HepG2 (cell line): ENCODE results near the gene RASSF8. TPM values are rescaled to one million over a fixed set of nuclear protein-coding genes. Genes with fewer than 3 reads are reported as not detected.
A peak's percentile ranks its signal among the peaks of the same experiment; 100 is the strongest.

Experiments used
- CAMTA2 ChIP-seq: sonication (generic); formaldehyde crosslinking; IDR thresholded peaks from 2 replicates; pipeline ENCODE4 v1.4.0; 2020; ENCODE audit warnings: mild to moderate bottlenecking, missing genetic modification reagents, borderline replicate concordance
- CBFB ChIP-seq: sonication (generic); formaldehyde crosslinking; IDR thresholded peaks from 2 replicates; pipeline ENCODE4 v1.4.0; 2020; ENCODE audit warnings: missing genetic modification reagents
- CENPBD1 ChIP-seq: sonication (generic); formaldehyde crosslinking; IDR thresholded peaks from 2 replicates; pipeline ENCODE4 v1.8.0; 2022; ENCODE audit warnings: missing genetic modification reagents, low read depth, mild to moderate bottlenecking, borderline replicate concordance
- DBP ChIP-seq: sonication (generic); formaldehyde crosslinking; IDR thresholded peaks from 2 replicates; pipeline ENCODE4 v1.4.0; 2020; ENCODE audit warnings: missing genetic modification reagents; ENCODE audit errors: not compliant biosample characterization
- GATAD1 ChIP-seq: IDR thresholded peaks from 2 replicates; pipeline ENCODE4 v1.6.1; 2016; ENCODE audit warnings: missing genetic modification reagents, missing compliant biosample characterization
- HNRNPH1 ChIP-seq: fragments of 200-400 bp; formaldehyde crosslinking; optimal IDR thresholded peaks from 2 replicates; pipeline ENCODE3; 2017; ENCODE audit warnings: mild to moderate bottlenecking, low read depth, low read length
- KDM5A ChIP-seq: fragments of 200-600 bp; sonication (generic); IDR thresholded peaks from 2 replicates; pipeline ENCODE4 v1.7.0; 2018; ENCODE audit warnings: antibody characterized with exemption, mild to moderate bottlenecking, low read length, borderline replicate concordance
- NR1H2 ChIP-seq: sonication (generic); formaldehyde crosslinking; IDR thresholded peaks from 2 replicates; pipeline ENCODE4 v1.8.1; 2022; ENCODE audit warnings: low read depth, missing genetic modification reagents, borderline replicate concordance
- PRMT3 ChIP-seq: sonication (generic); formaldehyde crosslinking; IDR thresholded peaks from 2 replicates; pipeline ENCODE4 v1.8.1; 2022; ENCODE audit warnings: low read depth, mild to moderate bottlenecking, moderate library complexity, missing genetic modification reagents, borderline replicate concordance
- RARG ChIP-seq: sonication (generic); formaldehyde crosslinking; IDR thresholded peaks from 2 replicates; pipeline ENCODE4 v1.4.0; 2020; ENCODE audit warnings: low read depth, mild to moderate bottlenecking, missing genetic modification reagents
- SAP130 ChIP-seq: IDR thresholded peaks from 2 replicates; pipeline ENCODE4 v1.6.1; 2016; ENCODE audit warnings: low read depth
- SATB2 ChIP-seq: sonication (generic); formaldehyde crosslinking; IDR thresholded peaks from 2 replicates; pipeline ENCODE4 v1.5.0; 2020; ENCODE audit warnings: missing genetic modification reagents
- SSRP1 ChIP-seq: IDR thresholded peaks from 2 replicates; pipeline ENCODE4 v1.6.1; 2016; ENCODE audit warnings: control low read depth
- TCF12 ChIP-seq, 2 experiments: fragments of 450-650 bp in 1 of 2; sonication (generic) in 1 of 2; formaldehyde crosslinking in 1 of 2; IDR thresholded peaks; 2 replicates each; pipeline versions ENCODE4 v1.6.1 to v1.8.0; 2017 to 2022; ENCODE audit warnings: antibody characterized with exemption in 1 of 2, mild to moderate bottlenecking in 1 of 2, missing genetic modification reagents in 1 of 2, moderate library complexity in 1 of 2
- TEAD2 ChIP-seq: sonication (generic); formaldehyde crosslinking; IDR thresholded peaks from 2 replicates; pipeline ENCODE4 v1.9.0; 2021; ENCODE audit warnings: missing genetic modification reagents
- TFAP4 ChIP-seq: sonication (generic); IDR thresholded peaks from 2 replicates; pipeline ENCODE4 v1.6.1; 2016; ENCODE audit warnings: low read depth, borderline replicate concordance
- ZFP37 ChIP-seq: sonication (generic); formaldehyde crosslinking; IDR thresholded peaks from 2 replicates; pipeline ENCODE4 v1.4.0; 2020; ENCODE audit warnings: missing genetic modification reagents, borderline replicate concordance
- ZFP41 ChIP-seq: sonication (generic); formaldehyde crosslinking; IDR thresholded peaks from 2 replicates; pipeline ENCODE4 v1.4.0; 2020; ENCODE audit warnings: mild to moderate bottlenecking, missing genetic modification reagents, borderline replicate concordance
- ZNF136 ChIP-seq: sonication (generic); formaldehyde crosslinking; IDR thresholded peaks from 2 replicates; pipeline ENCODE4 v1.8.1; 2022; ENCODE audit warnings: low read depth, mild to moderate bottlenecking, moderate library complexity, missing genetic modification reagents
- ZNF224 ChIP-seq: sonication (generic); formaldehyde crosslinking; IDR thresholded peaks from 2 replicates; pipeline ENCODE4 v1.5.0; 2020; ENCODE audit warnings: mild to moderate bottlenecking, missing genetic modification reagents
- ZNF24 ChIP-seq: fragments of 450-650 bp; IDR thresholded peaks from 2 replicates; pipeline ENCODE4 v1.6.1; 2017; ENCODE audit warnings: antibody characterized with exemption, mild to moderate bottlenecking
- ZNF30 ChIP-seq: sonication (generic); formaldehyde crosslinking; IDR thresholded peaks from 2 replicates; pipeline ENCODE4 v1.5.0; 2020; ENCODE audit warnings: mild to moderate bottlenecking, missing genetic modification reagents
- ZNF354B ChIP-seq: sonication (generic); formaldehyde crosslinking; IDR thresholded peaks from 2 replicates; pipeline ENCODE4 v1.8.0; 2022; ENCODE audit warnings: mild to moderate bottlenecking, missing genetic modification reagents
- ZNF382 ChIP-seq: sonication (generic); formaldehyde crosslinking; IDR thresholded peaks from 2 replicates; pipeline ENCODE4 v1.5.0; 2020; ENCODE audit warnings: missing genetic modification reagents, mild to moderate bottlenecking, borderline replicate concordance
- ZNF44 ChIP-seq: sonication (generic); formaldehyde crosslinking; IDR thresholded peaks from 2 replicates; pipeline ENCODE4 v1.5.1; 2020; ENCODE audit warnings: mild to moderate bottlenecking, missing genetic modification reagents
- ZNF552 ChIP-seq: sonication (generic); formaldehyde crosslinking; IDR thresholded peaks from 2 replicates; pipeline ENCODE4 v1.9.0; 2022; ENCODE audit warnings: missing genetic modification reagents, mild to moderate bottlenecking, borderline replicate concordance
- ZNF615 ChIP-seq: sonication (generic); formaldehyde crosslinking; IDR thresholded peaks from 2 replicates; pipeline ENCODE4 v1.5.0; 2020; ENCODE audit warnings: mild to moderate bottlenecking, missing genetic modification reagents, borderline replicate concordance
- ZNF780A ChIP-seq: sonication (generic); formaldehyde crosslinking; IDR thresholded peaks from 2 replicates; pipeline ENCODE4 v1.8.0; 2022; ENCODE audit warnings: mild to moderate bottlenecking, missing genetic modification reagents, moderate library complexity
- ZSCAN22 ChIP-seq: sonication (generic); formaldehyde crosslinking; IDR thresholded peaks from 2 replicates; pipeline ENCODE4 v1.4.0; 2020; ENCODE audit warnings: mild to moderate bottlenecking, missing genetic modification reagents
- polyA plus RNA-seq, 8 experiments: library from polyadenylated mRNA; depleted of rRNA in 3 of 8; stranded (reverse) in 7 of 8; unstranded in 1 of 8; fragments of >200 nt; fragmentation: Illumina TruSeq in 4 of 8; extraction: Trizol in 4 of 8; gene quantifications; 2 replicates each; pipeline versions ENCODE4 v1.2.1 to v1.2.3, GENCODE V29; 2011 to 2016; ENCODE audit warnings: low read depth in 4 of 8, missing spikeins in 1 of 8, mixed read lengths in 1 of 8; ENCODE audit not compliant: insufficient read depth in 1 of 8
- total RNA-seq, 5 experiments: library from RNA; depleted of rRNA; stranded (reverse); fragments of >200 nt; fragmentation: Illumina TruSeq; extraction: Trizol; gene quantifications; 2 replicates each; pipeline ENCODE4 v1.2.3, GENCODE V29; 2016; ENCODE audit warnings: low read depth in 1 of 5

The RASSF8 gene
- total and polyA plus RNA-seq, 2 of the 13 experiments (the other 11 are each of a cell fraction or from before 2014, with no cell fraction given) = 0.82 to 9.2 TPM

- TF ChIP-seq NR1H2 (CRISPR knock-in tag) (peak; percentile 84; the same call in 1 of the 2 replicates), ZNF24 (no peak), ZNF382 (CRISPR knock-in tag) (no peak), ZNF224 (peak; percentile 87; the same call in 1 of the 2 replicates), CBFB (CRISPR knock-in tag) (no peak), ZNF354B (CRISPR knock-in tag) (no peak), TFAP4 (peak; percentile 43; the same call in 1 of the 2 replicates), RARG (no peak), TCF12 (IDR thresholded peaks at IDR 0.05) (no peak), TCF12 (CRISPR knock-in tag; IDR thresholded peaks at IDR 0.05) (peak; percentile 83), CENPBD1 (0 out of 2 replicates have a peak, but pooled peaks have one; percentile 66), SATB2 (peak; percentile 35; the same call in 1 of the 2 replicates), CAMTA2 (CRISPR knock-in tag) (no peak; the same call in 1 of the 2 replicates), ZSCAN22 (CRISPR knock-in tag) (no peak), ZFP41 (CRISPR knock-in tag) (peak; percentile 43; the same call in 1 of the 2 replicates), SSRP1 (CRISPR knock-in tag) (no peak), ZNF780A (CRISPR knock-in tag) (no peak), ZNF136 (CRISPR knock-in tag) (0 out of 2 replicates have a peak, but pooled peaks have one; percentile 35), SAP130 (CRISPR knock-in tag) (peak; percentile 86), PRMT3 (CRISPR knock-in tag) (peak; percentile 86; the same call in 1 of the 2 replicates), TEAD2 (no peak), ZNF615 (CRISPR knock-in tag) (no peak), GATAD1 (CRISPR knock-in tag) (0 out of 2 replicates have a peak, but pooled peaks have one; percentile 32), KDM5A (no peak), ZNF30 (CRISPR knock-in tag) (no peak), DBP (CRISPR knock-in tag) (no peak), ZFP37 (CRISPR knock-in tag) (peak; percentile 70), ZNF44 (peak; percentile 63; the same call in 1 of the 2 replicates), ZNF552 (CRISPR knock-in tag) (peak; percentile 73; the same call in 1 of the 2 replicates), HNRNPH1 (no peak)
Observed at GRCh38 chr12:26113853-26114719, 155.6 kb downstream of the RASSF8 start (continued).
